Left lung (tissue), 10 donors: ENCODE data around the gene LITAF. TPM values are rescaled to one million over a fixed set of nuclear protein-coding genes. Genes with fewer than 3 reads are reported as not detected.

Experiments
- ATAC-seq: fragments of 200-7000 bp; cut with Tn5 transposase; one replicate; pipeline ENCODE4 v1.9.1; 2020; ENCODE audit warnings: moderate library complexity
- DNase-seq, 4 donors: peaks; one replicate each; pipeline ENCODE4 v3.0.0-alpha.2; 2013 to 2020
- H3K27ac ChIP-seq, 2 donors: fragments of 200-600 bp; sonication (generic) in 1 of 2; one replicate each; pipeline versions ENCODE4 v1.5.0 to v1.8.0; 2020 to 2021
- H3K27me3 ChIP-seq, 2 donors: fragments of 200-600 bp; sonication (generic) in 1 of 2; one replicate each; pipeline versions ENCODE4 v1.5.0 to v1.8.0; 2020 to 2021
- H3K36me3 ChIP-seq, 2 donors: fragments of 200-600 bp; sonication (generic) in 1 of 2; one replicate each; pipeline versions ENCODE4 v1.5.0 to v1.8.0; 2020 to 2021
- H3K4me1 ChIP-seq, 2 donors: fragments of 200-600 bp; one replicate each; pipeline ENCODE4 v1.8.0; 2021
- H3K4me3 ChIP-seq, 2 donors: fragments of 200-600 bp; sonication (generic) in 1 of 2; one replicate each; pipeline versions ENCODE4 v1.5.0 to v1.8.0; 2020 to 2021; ENCODE audit warnings: mild to moderate bottlenecking in 1 of 2
- H3K9me3 ChIP-seq, 2 donors: fragments of 200-600 bp; sonication (generic) in 1 of 2; one replicate each; pipeline versions ENCODE4 v1.5.0 to v1.8.0; 2020 to 2021
- intact Hi-C, 2 donors: fragments of 100-400 bp; cut with DNase I; formaldehyde crosslinking; loops; one replicate each; pipeline versions ENCODE4 v1.11.2 to v1.14.2; 2022
- polyA plus RNA-seq, 6 donors: library from polyadenylated mRNA; unstranded; fragments of 120-200 nt; gene quantifications; one replicate each; pipeline ENCODE4 v1.2.1, GENCODE V29; 2013; ENCODE audit not compliant: insufficient read length in 6 of 6
- total RNA-seq, 2 donors: library from RNA; stranded (reverse); fragmentation: NEBNext Ultra II Directional; extraction: Animal tissue kit (Norgen Biotek cat#: 25700); gene quantifications; one replicate each; pipeline ENCODE4 v1.2.1, GENCODE V29; 2021
- TF ChIP-seq, protein P1 (sequence below), 2 donors: fragments of 200-600 bp; sonication (generic) in 1 of 2; IDR thresholded peaks; one replicate each; pipeline versions ENCODE4 v1.5.0 to v1.8.0; 2021; ENCODE audit warnings: antibody characterized with exemption in 2 of 2
- donor health status: DM: no; HTN: yes; CAD: no.
- donor health status: DM: no; HTN: no; CAD: no.

The LITAF gene
- total and polyA plus RNA-seq, 8 donors, result 117 to 277 (median 125) TPM

DNA sequence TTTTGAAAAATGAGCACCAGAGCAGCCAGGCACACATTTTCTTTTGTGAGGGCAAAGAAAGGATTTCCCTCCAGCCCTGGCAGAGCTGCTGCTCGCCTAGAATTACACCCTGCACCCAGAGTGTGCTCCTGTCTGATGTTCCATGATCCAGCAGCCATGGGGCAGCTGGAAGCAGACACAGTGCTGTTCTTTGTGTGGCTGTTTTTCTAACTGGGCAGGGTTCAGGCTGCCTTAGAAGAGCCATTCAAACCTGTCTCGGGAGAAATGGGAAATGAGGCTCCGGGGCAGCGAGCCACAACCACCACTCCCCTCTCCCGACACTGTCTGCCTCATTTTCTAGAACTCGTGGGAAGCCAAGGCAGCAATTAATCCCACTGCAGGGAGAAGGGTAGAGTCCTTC is 28.9 kb downstream of the LITAF start:
- ATAC-seq (peak; percentile 11), DNase-seq (no peak)
- TF ChIP-seq, protein P1, sequence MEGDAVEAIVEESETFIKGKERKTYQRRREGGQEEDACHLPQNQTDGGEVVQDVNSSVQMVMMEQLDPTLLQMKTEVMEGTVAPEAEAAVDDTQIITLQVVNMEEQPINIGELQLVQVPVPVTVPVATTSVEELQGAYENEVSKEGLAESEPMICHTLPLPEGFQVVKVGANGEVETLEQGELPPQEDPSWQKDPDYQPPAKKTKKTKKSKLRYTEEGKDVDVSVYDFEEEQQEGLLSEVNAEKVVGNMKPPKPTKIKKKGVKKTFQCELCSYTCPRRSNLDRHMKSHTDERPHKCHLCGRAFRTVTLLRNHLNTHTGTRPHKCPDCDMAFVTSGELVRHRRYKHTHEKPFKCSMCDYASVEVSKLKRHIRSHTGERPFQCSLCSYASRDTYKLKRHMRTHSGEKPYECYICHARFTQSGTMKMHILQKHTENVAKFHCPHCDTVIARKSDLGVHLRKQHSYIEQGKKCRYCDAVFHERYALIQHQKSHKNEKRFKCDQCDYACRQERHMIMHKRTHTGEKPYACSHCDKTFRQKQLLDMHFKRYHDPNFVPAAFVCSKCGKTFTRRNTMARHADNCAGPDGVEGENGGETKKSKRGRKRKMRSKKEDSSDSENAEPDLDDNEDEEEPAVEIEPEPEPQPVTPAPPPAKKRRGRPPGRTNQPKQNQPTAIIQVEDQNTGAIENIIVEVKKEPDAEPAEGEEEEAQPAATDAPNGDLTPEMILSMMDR (IDR thresholded peaks at IDR 0.05), result no peak
- H3K4me3 ChIP-seq, result no peak overlapping the region
- peaks cover 0 to 76% of the 10 kb centered on the region in 2 donors for H3K36me3 ChIP-seq
- H3K4me1 ChIP-seq, result peaks cover 0 to 61% of the 10 kb centered on the region in 2 donors
- intact Hi-C loops, result no loop called here
- no peaks in the 10 kb centered on the region for H3K9me3 ChIP-seq
- H3K27ac ChIP-seq, result peak overlapping the region in 1 of 2 donors; percentile 5
- H3K27me3 ChIP-seq, result no peaks in the 10 kb centered on the region

GRCh38 chr16:11556945-11557720 is 29.6 kb downstream of the LITAF start:
- intact Hi-C loops, result no loop called here
- Histone ChIP-seq H3K27me3 (no peaks in the 10 kb centered on the region), H3K27ac (no peak overlapping the region), H3K36me3 (peaks cover 0 to 83% of the 10 kb centered on the region in 2 donors), H3K4me3 (no peak overlapping the region), H3K9me3 (no peaks in the 10 kb centered on the region), H3K4me1 (peaks cover 0 to 61% of the 10 kb centered on the region in 2 donors)
- TF ChIP-seq, protein P1 (IDR thresholded peaks at IDR 0.05), result no peak
- DNase-seq, result no peak
- ATAC-seq, result no peak

GRCh38 chr16:11556214-11556819 is 30.4 kb downstream of the LITAF start:
- no peak overlapping the region for H3K27ac ChIP-seq
- H3K4me1 ChIP-seq, result peaks cover 0 to 61% of the 10 kb centered on the region in 2 donors
- no peaks in the 10 kb centered on the region for H3K9me3 ChIP-seq
- H3K36me3 ChIP-seq, result peaks cover 0 to 89% of the 10 kb centered on the region in 2 donors
- no peak overlapping the region for H3K4me3 ChIP-seq
- no peak for ATAC-seq
- no peaks in the 10 kb centered on the region for H3K27me3 ChIP-seq
- DNase-seq, result no peak
- intact Hi-C loops, result no loop called here
- TF ChIP-seq, protein P1 (IDR thresholded peaks at IDR 0.05), result no peak

DNA sequence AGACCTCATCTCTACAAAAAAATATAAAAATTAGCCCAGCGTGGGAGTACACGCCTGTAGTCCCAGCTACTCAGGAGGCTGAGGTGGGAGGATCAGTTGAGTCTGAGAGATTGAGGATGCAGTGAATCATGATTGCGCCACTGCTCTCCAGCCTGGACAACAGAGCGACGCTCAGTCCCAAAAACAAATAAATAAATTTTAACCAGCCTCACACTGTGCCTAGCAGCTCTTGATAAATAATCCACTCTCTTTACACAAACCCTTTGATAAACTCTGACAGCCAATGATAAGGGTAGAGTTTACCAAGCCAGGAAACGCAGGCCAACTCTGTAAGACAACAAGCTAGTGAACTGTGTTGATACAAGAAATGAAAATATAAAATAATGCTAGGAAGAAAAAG is 32.7 kb downstream of the LITAF start:
- ATAC-seq, result no peak
- Histone ChIP-seq H3K9me3 (peaks cover 0 to 3% of the 10 kb centered on the region in 2 donors), H3K27me3 (no peaks in the 10 kb centered on the region), H3K36me3 (peaks cover 5 to 99% of the 10 kb centered on the region in 2 donors), H3K27ac (no peak overlapping the region), H3K4me3 (no peak overlapping the region), H3K4me1 (peaks cover 0 to 57% of the 10 kb centered on the region in 2 donors)
- intact Hi-C loops, result no loop called here
- no peak for DNase-seq
- TF ChIP-seq, protein P1 (IDR thresholded peaks at IDR 0.05), result no peak

DNA sequence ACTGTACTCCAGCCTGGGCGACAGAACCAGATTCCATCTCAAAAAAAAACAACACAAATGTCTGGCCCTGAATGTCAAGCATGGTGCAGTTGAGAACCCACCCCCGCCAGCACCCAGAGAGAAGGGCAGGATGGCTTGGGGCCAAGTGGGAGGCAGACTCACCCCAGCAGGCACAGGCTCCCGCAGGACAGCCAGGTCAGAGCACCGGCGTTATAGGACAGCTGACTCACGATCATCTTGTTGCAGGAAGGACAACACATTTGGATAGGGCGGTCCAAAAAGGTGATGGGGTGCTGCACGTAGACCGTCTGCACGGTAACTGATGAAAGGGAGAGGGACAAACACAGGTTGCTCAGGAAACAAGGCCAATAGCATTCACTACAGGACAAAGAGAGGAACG is 33.3 kb downstream of the LITAF start:
- H3K27me3 ChIP-seq, result no peaks in the 10 kb centered on the region
- ATAC-seq (no peak), DNase-seq (no peak)
- peaks cover 0 to 51% of the 10 kb centered on the region in 2 donors for H3K4me1 ChIP-seq
- TF ChIP-seq, protein P1 (IDR thresholded peaks at IDR 0.05), result no peak
- no peak overlapping the region for H3K27ac ChIP-seq
- no peak overlapping the region for H3K4me3 ChIP-seq
- H3K9me3 ChIP-seq, result peaks cover 0 to 3% of the 10 kb centered on the region in 2 donors
- peaks cover 5 to 99% of the 10 kb centered on the region in 2 donors for H3K36me3 ChIP-seq
- intact Hi-C loops, result no loop called here
